ENCODE measurements around the gene COL4A5.
"Not testable (repeated sequence)": the region's sequence is repeated elsewhere in the genome, so short reads cannot be mapped to it uniquely, and the experiment has no call there.

Gene COL4A5

DNA sequence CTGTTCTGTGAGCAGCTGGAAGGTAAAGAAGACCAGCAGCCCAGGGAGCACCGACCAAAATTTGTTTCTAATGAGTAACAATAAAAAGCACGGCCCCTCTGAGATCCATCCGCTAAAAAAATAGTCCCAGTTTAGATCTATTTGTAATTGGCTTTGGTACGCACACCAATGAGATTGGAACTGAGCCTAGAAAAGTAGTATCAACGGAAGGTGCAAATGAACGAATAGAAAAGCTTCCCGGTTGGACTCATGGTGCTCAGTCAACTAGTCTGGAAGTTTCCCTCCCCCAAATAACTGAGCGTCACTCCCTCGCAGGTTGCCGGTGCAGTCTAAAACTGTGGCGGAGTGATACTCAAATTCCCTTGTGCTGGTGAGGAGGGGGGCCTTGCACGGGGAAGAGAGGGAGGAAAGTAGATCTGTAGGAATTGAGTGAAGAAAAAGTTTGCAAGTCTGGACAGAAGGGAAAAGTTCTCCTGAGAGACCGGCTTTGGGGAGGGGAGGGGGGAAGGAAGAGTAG, at the start of gene COL4A5:
Gene COL4A5 (plus strand): TSS at position 413 of the 517 bp plus-strand sequence. CDS start 288 bp downstream, outside the sequence.
- no peak for TF ChIP-seq GATA1 (IDR thresholded peaks at IDR 0.05; ENCODE audit: low read depth, low read length)
- TF ChIP-seq POLR2A (IDR thresholded peaks at IDR 0.05; ENCODE audit: low read length): no peak
- peak; percentile 84 to 90 for DNase-seq

DNA sequence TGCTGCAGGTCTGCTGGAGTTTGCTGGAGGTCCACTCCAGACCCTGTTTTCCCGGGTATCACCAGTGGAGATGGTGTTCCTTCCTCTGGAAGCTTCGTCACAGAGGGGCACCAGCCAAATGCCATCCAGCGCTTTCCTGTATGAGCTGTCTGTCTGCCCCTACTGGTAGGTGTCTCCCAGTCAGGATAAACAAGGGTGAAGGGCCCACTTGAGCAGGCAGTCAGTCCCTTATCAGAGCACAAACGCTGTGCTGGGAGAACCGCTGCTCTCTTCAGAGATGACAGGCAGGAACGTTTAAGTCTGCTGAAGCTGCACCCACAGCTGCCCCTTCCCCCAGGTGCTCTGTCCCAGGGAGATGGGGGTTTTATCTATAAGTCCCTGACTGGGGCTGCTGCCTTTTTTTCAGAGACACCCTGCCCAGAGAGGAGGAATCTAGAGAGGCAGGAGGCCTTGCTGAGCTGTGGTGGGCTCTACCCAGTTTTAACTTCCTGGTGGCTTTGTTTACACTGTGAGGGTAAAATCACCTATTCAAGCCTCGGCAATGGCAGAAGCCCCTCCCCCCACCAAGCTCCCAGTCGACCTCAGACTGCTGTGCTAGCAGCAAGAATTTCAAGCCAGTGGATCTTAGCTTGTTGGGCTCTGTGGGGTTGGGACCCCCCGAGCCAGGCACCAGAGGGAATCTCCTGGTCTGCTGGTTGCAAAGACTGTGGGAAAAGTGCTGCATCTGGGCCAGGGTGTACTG, 48.5 kb upstream of the COL4A5 start:
- DNase-seq: not testable (repeated sequence)

DNA sequence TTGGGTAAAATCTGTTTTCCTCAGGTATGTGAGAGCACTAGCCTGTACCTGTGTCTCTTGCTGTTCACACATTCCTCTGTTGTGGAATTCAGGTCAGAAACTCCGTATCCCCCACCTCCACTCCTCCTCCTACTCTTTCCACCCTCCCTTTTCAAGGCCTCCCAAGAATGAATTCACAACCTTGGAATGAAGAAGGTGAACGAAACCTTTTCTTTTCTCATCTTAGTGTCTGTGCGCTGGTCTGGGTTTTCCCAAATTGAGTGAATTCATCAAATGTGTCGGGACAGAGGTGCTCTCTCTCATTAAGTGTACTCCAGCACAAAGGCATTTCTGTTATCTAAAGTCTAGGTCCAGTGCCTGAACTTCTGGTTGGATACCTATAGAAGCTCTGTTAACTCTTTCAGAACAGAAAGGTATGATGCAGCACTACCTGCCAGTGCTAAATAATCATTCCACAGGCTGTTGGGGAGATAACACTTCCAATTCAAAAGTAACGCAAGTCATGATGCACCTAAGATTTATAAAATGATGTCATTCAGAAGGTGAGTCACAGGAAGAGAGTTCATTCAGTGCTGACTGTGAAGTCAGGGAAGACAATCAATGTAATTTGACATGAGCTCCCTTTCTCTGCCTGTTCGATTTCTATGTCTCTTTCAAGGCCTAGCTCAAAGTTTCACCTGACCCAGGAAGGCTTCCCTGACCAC, 43.3 kb upstream of the COL4A5 start:
- no peak for TF ChIP-seq POLR2A (IDR thresholded peaks at IDR 0.05; ENCODE audit: low read length)
- no peak for TF ChIP-seq GATA1 (IDR thresholded peaks at IDR 0.05; ENCODE audit: low read depth, low read length)
- DNase-seq: no peak

DNA sequence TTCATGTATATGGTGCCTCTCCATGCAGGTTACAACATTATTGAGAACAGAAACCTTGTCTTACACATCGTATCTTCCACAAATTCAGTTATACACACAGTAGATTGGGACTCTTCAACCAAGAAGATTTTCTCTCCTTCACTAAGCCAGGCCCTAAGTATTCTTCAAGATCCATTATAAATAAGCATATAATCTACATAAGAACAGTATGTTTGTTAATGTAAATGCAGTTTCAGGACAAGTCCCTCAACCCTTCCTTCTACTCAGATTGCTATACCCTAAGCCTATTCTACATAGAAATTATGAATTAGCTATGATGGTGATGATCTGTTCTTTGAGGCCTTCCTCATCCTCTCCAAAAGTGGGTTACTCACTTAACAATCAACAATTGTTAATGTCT, 42.7 kb upstream of the COL4A5 start:
- DNase-seq: no peak
- TF ChIP-seq GATA1 (IDR thresholded peaks at IDR 0.05; ENCODE audit: low read depth, low read length): no peak
- TF ChIP-seq POLR2A (IDR thresholded peaks at IDR 0.05; ENCODE audit: low read length): no peak

DNA sequence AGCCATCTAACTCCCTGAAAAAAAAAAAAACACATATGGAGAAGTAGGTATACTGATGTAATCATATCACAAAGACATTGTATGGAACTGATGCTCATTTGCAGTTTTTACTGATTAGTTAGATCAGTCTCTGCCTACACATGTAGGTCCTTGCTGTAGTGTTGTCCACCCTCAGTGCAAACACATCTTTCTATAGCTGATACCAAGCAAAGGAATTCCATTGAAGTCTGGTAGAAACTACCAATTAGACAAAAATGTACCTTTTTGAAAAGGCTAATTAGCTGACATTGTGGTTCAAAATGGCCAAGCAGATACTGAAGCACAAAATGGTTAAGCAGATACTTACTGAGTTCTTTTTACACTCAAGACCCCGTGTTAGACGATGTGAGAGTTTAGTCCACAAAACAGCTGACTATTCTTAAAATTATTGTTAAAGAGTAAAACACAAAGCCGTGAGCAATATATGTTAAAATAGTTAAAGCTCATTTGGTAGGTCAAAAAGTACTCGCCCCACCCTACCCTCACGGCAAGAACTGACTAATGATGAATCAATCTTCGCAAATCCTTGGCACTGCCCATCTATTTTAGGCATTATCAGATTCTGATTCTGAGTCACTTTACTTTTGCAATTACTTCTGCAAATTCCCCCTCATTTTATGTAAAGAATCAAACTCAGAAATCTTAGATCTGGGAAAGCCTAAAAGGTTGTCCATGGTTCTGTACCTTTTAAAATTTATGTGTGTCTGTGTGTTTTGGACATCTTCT, 41.8 kb upstream of the COL4A5 start:
- no peak for DNase-seq

DNA sequence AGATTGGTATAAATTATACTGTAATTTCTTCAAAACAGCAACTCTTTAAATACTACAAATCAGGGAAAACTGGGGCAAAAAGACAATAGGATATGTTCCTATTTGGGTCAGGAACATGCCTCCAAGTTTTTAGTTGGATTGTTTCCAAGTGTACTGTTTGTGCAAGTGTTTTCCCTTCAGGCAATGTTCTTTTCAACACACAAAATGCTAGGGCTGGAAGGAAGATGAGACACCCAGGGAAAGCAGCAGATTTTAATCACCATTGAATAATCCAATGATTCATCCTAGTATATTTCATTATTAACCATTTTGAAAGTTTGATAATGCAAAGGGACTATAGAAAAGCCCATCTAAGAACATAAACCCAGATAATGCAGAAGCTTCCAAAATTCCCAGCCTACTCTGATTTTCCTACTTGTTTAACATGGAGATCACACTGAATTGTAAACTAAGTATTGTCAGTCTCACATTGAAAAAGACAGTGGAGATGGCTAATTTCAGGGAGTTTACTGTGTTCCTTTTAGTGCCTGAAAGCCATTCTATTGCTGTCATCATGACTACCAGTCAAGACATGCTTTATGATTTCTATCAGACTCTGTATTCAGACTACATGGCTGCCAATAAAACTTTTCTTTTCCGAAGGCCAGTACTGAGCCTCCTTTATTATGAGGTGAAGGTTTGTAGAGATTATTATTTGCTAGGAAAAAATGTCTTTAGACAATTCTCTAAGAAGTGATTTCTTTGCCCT, 40.0 kb upstream of the COL4A5 start:
- no peak for DNase-seq
- no peak for TF ChIP-seq POLR2A (IDR thresholded peaks at IDR 0.05; ENCODE audit: low read length)
- TF ChIP-seq GATA1 (IDR thresholded peaks at IDR 0.05; ENCODE audit: low read depth, low read length): no peak

More for the DNA sequence above, 41.8 kb upstream of the COL4A5 start:
- TF ChIP-seq GATA1 (IDR thresholded peaks at IDR 0.05; ENCODE audit: low read depth, low read length) (no peak), POLR2A (IDR thresholded peaks at IDR 0.05; ENCODE audit: low read length) (no peak)

DNA sequence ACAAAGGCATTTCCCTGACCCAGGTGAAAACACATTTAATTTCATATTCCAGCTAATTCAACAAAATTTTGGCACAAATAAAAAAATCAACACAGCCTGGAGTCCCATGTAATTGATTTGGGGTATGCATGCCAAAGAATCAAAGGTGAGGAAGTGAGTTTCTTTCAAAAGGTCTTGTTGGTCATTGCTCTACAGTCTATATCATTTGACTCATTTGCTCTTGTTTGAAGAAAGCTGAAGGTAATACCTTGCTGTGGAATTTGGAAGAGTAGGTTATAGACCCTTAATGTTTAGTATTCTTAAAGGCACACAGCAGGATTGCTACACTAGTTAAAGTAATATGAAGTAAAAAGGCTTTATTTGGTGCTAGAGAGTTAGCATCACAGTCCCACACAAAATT, 26.9 kb upstream of the COL4A5 start:
- DNase-seq: no peak
- TF ChIP-seq GATA1 (IDR thresholded peaks at IDR 0.05; ENCODE audit: low read depth, low read length): no peak
- no peak for TF ChIP-seq POLR2A (IDR thresholded peaks at IDR 0.05; ENCODE audit: low read length)

DNA sequence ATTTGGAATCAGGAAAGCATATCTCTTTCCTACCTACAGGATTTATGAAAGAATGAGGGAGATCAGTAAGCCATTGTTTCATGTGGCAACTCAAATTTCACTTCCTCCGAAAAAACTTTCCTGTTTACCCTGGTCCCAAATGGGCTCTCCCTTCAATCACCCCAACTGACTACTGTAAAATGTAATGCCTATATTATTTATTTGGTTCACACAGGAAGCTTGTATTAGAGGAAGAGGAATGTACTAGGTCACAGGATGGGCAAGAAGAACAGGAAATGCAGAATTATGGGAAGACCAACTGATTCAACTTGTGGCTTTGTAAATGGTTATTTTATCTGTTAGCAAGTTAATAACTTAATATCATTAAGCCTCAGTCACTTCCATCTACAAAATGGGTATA, 24.5 kb upstream of the COL4A5 start:
- no peak for DNase-seq
- no peak for TF ChIP-seq GATA1 (IDR thresholded peaks at IDR 0.05; ENCODE audit: low read depth, low read length)
- no peak for TF ChIP-seq POLR2A (IDR thresholded peaks at IDR 0.05; ENCODE audit: low read length)

DNA sequence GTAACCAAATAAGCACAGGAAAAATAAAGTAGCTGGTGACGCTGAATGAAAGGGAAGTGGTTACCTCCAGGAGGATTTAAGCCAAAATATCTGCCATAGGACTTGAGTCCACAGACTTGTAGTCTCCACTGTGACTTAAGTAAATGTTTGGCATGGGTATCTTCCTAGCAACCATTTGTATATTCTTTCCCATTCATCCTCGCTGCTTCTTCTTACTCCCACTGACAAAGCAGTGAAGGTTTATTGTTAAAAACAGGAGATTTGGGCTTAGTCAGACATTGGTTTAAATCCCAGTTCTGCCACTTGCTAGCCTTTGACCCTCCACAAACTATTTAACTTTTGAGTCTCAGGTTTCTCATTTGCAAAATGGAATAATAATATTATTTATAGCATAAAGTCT, 23.7 kb upstream of the COL4A5 start:
- no peak for DNase-seq
- TF ChIP-seq GATA1 (IDR thresholded peaks at IDR 0.05; ENCODE audit: low read depth, low read length) (no peak), POLR2A (IDR thresholded peaks at IDR 0.05; ENCODE audit: low read length) (no peak)

DNA sequence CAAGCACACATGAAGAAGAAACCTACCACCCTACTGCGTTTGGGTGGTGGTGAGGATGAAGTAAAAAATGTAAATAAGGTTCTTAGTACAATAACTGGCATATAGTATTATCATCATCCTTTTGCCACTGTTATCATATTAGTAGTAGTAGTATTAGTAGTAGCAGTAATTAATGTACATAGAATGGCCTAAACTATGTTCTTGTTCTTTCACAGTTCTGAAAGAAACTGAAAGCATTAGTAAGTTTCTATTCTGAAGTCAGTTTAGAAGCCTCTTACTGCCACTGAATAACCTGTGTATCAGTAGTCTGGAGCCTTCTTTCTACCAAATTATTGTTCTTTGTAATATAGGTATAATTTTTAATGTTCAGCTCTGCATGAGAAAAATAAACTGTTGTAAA, 22.4 kb upstream of the COL4A5 start:
- no peak for DNase-seq
- TF ChIP-seq GATA1 (IDR thresholded peaks at IDR 0.05; ENCODE audit: low read depth, low read length) (no peak), POLR2A (IDR thresholded peaks at IDR 0.05; ENCODE audit: low read length) (no peak)

DNA sequence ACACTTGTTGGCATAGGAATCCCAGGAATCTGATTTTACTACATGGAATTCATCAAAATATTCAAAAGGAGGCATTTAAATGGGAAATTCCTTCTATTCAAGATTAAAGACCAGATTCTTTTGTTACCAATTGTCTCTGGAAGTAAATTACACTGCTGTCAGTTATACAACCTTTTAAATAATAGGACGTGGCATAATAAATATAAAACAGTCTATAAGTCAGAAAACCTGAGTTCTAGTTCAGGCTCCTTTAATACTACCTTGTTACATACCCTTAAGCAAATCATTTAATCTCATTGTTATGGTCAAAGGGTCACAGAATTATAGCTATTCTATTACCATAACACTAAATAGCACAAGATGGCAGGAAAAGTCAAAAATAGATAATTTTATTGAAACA, 20.2 kb upstream of the COL4A5 start:
- TF ChIP-seq POLR2A (IDR thresholded peaks at IDR 0.05; ENCODE audit: low read length): no peak
- no peak for TF ChIP-seq GATA1 (IDR thresholded peaks at IDR 0.05; ENCODE audit: low read depth, low read length)
- no peak for DNase-seq

DNA sequence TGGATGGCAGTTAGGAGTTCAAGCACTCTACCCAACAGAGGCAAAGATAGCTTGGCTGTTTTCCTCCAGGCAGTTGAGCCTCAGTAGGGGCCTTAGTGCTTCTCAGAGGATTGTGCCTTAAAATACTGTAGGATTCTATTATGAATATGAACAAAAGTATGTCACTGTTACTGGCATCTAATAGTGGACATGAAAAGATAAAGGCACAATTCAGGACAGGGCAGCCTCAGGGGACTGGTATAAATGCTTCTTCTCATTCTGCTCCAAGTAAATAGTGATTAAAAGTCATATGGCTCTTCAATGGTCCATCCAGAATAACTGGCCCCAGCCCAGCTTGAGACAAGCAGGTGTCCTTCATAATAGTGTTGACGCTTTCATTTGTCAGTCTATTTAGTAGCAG, 19.2 kb upstream of the COL4A5 start:
- DNase-seq: no peak
- no peak for TF ChIP-seq GATA1 (IDR thresholded peaks at IDR 0.05; ENCODE audit: low read depth, low read length)
- no peak for TF ChIP-seq POLR2A (IDR thresholded peaks at IDR 0.05; ENCODE audit: low read length)

DNA sequence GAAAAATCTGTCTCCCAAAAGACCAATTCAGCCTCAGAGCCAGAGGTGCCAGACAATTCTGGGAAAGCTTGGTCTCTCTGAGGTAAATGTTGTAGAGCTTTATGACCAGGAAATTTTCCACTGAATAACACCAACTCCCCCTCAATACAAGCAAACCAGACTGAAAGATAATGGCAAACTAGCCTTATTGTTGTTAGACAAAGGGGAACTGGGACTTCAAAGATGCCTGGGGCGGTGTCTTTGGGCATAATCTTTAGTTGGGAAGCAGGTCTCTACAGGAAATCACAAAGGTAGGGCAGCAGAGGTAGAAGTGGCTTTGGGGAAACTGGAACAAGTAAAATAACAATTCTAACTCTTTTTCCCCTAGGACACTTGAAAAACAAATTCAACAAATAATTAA, 13.4 kb upstream of the COL4A5 start:
- TF ChIP-seq POLR2A (IDR thresholded peaks at IDR 0.05; ENCODE audit: low read length) (no peak), GATA1 (IDR thresholded peaks at IDR 0.05; ENCODE audit: low read depth, low read length) (no peak)
- DNase-seq: no peak
